Thyroid gland (tissue), 4 donors: ENCODE results near the gene SYNJ2.

Experiments used
- POLR2A ChIP-seq, 2 donors: fragments of 450-650 bp; IDR thresholded peaks; one replicate each; pipeline ENCODE4 v1.6.1; 2017; ENCODE audit warnings: antibody characterized with exemption in 2 of 2, mild to moderate bottlenecking in 2 of 2, moderate library complexity in 1 of 2
- TF ChIP-seq, protein P1 (sequence below), 6 experiments: fragments of 200-600 bp in 3 of 6; fragments of 450-650 bp in 3 of 6; sonication (generic) in 3 of 6; IDR thresholded peaks; one replicate each; pipeline ENCODE4 v1.5.1; 2016 to 2019; ENCODE audit warnings: antibody characterized with exemption in 6 of 6, mild to moderate bottlenecking in 2 of 6, inconsistent platforms in 1 of 6, moderate library complexity in 1 of 6

DNA sequence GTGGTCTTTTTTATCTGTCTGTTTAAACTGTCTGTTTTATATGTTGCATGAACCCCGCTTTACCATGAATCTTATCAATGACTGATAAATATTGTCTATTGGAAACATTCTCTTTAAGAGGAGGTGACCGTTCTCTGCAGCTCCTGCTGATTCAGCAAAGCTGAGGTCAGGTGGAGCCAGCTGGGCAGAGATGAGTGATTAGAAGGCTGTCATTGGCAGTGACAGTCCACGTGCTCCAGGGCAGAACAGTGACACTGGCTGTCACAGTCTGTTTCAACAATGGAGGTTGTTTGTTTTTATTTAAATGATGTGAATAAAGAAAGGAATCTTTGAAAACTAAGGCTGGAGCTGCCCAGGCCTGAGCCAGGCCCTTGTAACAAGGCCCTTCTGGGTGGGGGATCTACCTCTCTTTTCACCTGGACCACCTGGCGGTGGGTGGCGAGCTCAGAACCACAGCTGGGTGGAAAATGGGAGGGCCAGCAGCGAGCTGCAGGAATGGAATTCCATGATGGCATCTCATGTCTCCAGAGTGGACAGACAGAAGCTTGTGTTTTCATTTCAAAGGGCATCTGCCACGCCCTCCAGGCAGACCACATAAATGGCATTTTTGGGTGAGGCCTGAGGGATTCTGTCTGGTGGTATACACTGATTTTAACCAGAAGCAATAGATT, 12.6 kb downstream of the SYNJ2 start:
- TF ChIP-seq, protein P1, sequence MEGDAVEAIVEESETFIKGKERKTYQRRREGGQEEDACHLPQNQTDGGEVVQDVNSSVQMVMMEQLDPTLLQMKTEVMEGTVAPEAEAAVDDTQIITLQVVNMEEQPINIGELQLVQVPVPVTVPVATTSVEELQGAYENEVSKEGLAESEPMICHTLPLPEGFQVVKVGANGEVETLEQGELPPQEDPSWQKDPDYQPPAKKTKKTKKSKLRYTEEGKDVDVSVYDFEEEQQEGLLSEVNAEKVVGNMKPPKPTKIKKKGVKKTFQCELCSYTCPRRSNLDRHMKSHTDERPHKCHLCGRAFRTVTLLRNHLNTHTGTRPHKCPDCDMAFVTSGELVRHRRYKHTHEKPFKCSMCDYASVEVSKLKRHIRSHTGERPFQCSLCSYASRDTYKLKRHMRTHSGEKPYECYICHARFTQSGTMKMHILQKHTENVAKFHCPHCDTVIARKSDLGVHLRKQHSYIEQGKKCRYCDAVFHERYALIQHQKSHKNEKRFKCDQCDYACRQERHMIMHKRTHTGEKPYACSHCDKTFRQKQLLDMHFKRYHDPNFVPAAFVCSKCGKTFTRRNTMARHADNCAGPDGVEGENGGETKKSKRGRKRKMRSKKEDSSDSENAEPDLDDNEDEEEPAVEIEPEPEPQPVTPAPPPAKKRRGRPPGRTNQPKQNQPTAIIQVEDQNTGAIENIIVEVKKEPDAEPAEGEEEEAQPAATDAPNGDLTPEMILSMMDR (IDR thresholded peaks at IDR 0.05) = no peak
- no peak for TF ChIP-seq POLR2A (IDR thresholded peaks at IDR 0.05)
